Measurements from ENCODE around the gene RERG.
"Not testable (repeated sequence)": the region's sequence is repeated elsewhere in the genome, so short reads cannot be mapped to it uniquely, and the experiment has no call there.

RERG gene

GRCh38 chr12:15130541-15130940 is 90.7 kb downstream of the RERG start:
- no peak for DNase-seq

- no peak for DNase-seq
Observed at GRCh38 chr12:15123401-15123800, 97.8 kb downstream of the RERG start.

GRCh38 chr12:15122344-15122743 is 98.9 kb downstream of the RERG start:
- no peak for DNase-seq

GRCh38 chr12:15118955-15119354 is 102.3 kb downstream of the RERG start:
- DNase-seq: no peak

GRCh38 chr12:15116983-15117382 is 104.2 kb downstream of the RERG start:
- DNase-seq: no peak

- DNase-seq: no peak
Observed at GRCh38 chr12:15116086-15116485, 105.1 kb downstream of the RERG start.

- DNase-seq: no peak
Observed at GRCh38 chr12:15115434-15115833, 105.8 kb downstream of the RERG start.

GRCh38 chr12:15114501-15114900 is 106.7 kb downstream of the RERG start:
- no peak for DNase-seq

GRCh38 chr12:15092826-15093225 is 128.4 kb downstream of the RERG start:
- DNase-seq: no peak

GRCh38 chr12:15090441-15090840 is 130.8 kb downstream of the RERG start:
- no peak for DNase-seq

- DNase-seq: no peak
Observed at GRCh38 chr12:15088105-15088504, 133.1 kb downstream of the RERG start.

- not testable (repeated sequence) for DNase-seq
Observed at GRCh38 chr12:15077751-15078150, 143.5 kb downstream of the RERG start.

- DNase-seq: no peak
Observed at GRCh38 chr12:15074351-15074750, 146.9 kb downstream of the RERG start.

GRCh38 chr12:15059123-15059522 is 162.1 kb downstream of the RERG start:
- DNase-seq: no peak

Data from activated T-cell treated with anti-CD3 and anti-CD28 coated beads, Interleukin-2, amount 50 U/mL, for 48 hours (primary cell).